Stimulated activated CD4-positive, alpha-beta T cell treated with anti-CD3 and anti-CD28 coated beads, Interleukin-12 subunit alpha, Interleukin-12 subunit beta, amount 100 ng/mL, for 24 hours (primary cell): ENCODE results near the gene PCDHGC5.

ENCODE experiments used
- DNase-seq, 2 experiments: peaks; one replicate each; pipeline ENCODE4 v3.0.0-alpha.2; 2020; ENCODE audit warnings: low read depth in 2 of 2

The PCDHGC5 gene

GRCh38 chr5:141529873-141530272 is 41.0 kb downstream of the PCDHGC5 start:
- DNase-seq: no peak

DNA sequence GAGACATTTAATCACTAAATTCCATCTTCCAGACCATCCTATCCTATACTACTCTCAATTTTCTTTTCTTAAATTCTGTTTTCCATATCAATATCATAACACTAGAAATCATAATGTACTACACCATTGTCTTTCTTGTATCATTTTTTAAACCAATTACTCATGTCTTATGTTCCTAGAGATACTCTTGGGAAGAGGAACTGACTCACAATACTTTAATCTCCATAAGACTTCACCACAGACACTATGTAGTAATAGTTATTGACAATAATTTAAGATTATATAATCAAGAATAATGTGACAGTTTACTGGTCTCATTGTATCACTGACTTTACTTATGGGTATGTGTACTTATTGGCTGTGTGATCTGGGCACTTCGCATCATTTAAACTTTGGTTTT is 43.8 kb downstream of the PCDHGC5 start:
- no peak for DNase-seq

- DNase-seq: no peak
Measured at GRCh38 chr5:141533897-141534296, 45.0 kb downstream of the PCDHGC5 start.

GRCh38 chr5:141534492-141535213 is 45.8 kb downstream of the PCDHGC5 start:
- no peak for DNase-seq
